GM19043 (cell line): ENCODE data around the gene NAPB.
"Not testable (repeated sequence)": the region's sequence is repeated elsewhere in the genome, so short reads cannot be mapped to it uniquely, and the experiment has no call there.

ENCODE experiments used
- ATAC-seq: cut with Tn5 transposase; IDR thresholded peaks from one replicate; pipeline ENCODE4 v1.9.1; 2021; ENCODE audit warnings: low read depth; ENCODE audit not compliant: unreplicated experiment

Gene NAPB

GRCh38 chr20:23420943-23421931, at the start of gene NAPB:
TSS of gene NAPB (minus strand) at chr20:23421488. CDS start at chr20:23421402, 86 bp downstream.
- peak; percentile 93 for ATAC-seq

- ATAC-seq: not testable (repeated sequence)
Measured at GRCh38 chr20:23466961-23467360, 45.7 kb upstream of the NAPB start.

GRCh38 chr20:23461180-23461579, 39.9 kb upstream of the NAPB start:
- ATAC-seq: no peak

GRCh38 chr20:23459461-23460150, 38.3 kb upstream of the NAPB start:
- no peak for ATAC-seq

- ATAC-seq: no peak
Measured at GRCh38 chr20:23456873-23457272, 35.6 kb upstream of the NAPB start.

GRCh38 chr20:23456409-23456808, 35.1 kb upstream of the NAPB start:
- no peak for ATAC-seq

GRCh38 chr20:23455639-23456038, 34.4 kb upstream of the NAPB start:
- ATAC-seq: no peak

- ATAC-seq: no peak
Measured at GRCh38 chr20:23454816-23455215, 33.5 kb upstream of the NAPB start.

GRCh38 chr20:23453549-23454543, 32.6 kb upstream of the NAPB start:
- no peak for ATAC-seq

GRCh38 chr20:23452776-23453175, 31.5 kb upstream of the NAPB start, which contains the start of gene CST11:
TSS of gene CST11 (minus strand) at chr20:23452876. CDS start at chr20:23452811, 65 bp downstream.
- ATAC-seq: no peak

- no peak for ATAC-seq
Measured at GRCh38 chr20:23451956-23452487, 30.7 kb upstream of the NAPB start.

- no peak for ATAC-seq
Measured at GRCh38 chr20:23450877-23451276, 29.6 kb upstream of the NAPB start.

- no peak for ATAC-seq
Measured at GRCh38 chr20:23449421-23449820, 28.1 kb upstream of the NAPB start.

GRCh38 chr20:23448167-23448566, 26.9 kb upstream of the NAPB start:
- no peak for ATAC-seq

GRCh38 chr20:23446505-23446904, 25.2 kb upstream of the NAPB start:
- ATAC-seq: no peak

- ATAC-seq: no peak
Measured at GRCh38 chr20:23445596-23446217, 24.4 kb upstream of the NAPB start.

GRCh38 chr20:23444859-23445258, 23.6 kb upstream of the NAPB start:
- no peak for ATAC-seq

- ATAC-seq: no peak
Measured at GRCh38 chr20:23442436-23442835, 21.1 kb upstream of the NAPB start.

- ATAC-seq: peak; percentile 66
Measured at GRCh38 chr20:23441850-23442313, 20.6 kb upstream of the NAPB start.
